ENCODE results near the gene ASB2.
A peak's percentile ranks its signal among the peaks of the same experiment; 100 is the strongest.

Gene ASB2

GRCh38 chr14:93937519-93937918, 38.9 kb downstream of the ASB2 start:
- Histone ChIP-seq H3K4me3 (ENCODE audit: low read depth, low read length) (no peak overlapping the region), H3K4me1 (no peaks in the 10 kb centered on the region), H3K9me3 (no peaks in the 10 kb centered on the region), H3K36me3 (no peaks in the 10 kb centered on the region), H3K27me3 (no peaks in the 10 kb centered on the region)
- DNase-seq = no peak
- TF ChIP-seq CTCF (IDR thresholded peaks at IDR 0.05; ENCODE audit: low read depth, low read length) = no peak

DNA sequence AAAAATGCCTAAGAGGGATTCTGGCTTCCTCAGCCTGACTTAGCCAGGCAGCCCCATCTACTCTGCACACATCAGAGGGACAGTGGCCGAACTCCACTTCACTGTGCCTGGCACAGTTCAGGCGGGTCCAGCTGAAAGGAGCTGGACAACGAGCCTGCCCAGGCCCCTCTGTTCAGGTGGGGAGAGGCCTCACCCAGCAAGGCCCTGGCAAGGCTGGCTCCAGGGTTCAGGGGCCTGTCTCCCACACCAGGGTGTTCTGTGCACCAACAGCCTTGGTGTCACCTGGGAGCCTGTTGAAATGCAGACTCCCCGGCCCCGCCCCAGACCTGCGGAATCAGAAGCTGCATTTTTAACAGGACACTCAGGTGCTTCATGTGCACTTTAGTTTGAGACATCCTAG, 39.4 kb downstream of the ASB2 start:
- Histone ChIP-seq H3K36me3 (no peaks in the 10 kb centered on the region), H3K4me3 (ENCODE audit: low read depth, low read length) (no peak overlapping the region), H3K27me3 (no peaks in the 10 kb centered on the region), H3K4me1 (no peaks in the 10 kb centered on the region), H3K9me3 (no peaks in the 10 kb centered on the region)
- DNase-seq = no peak
- TF ChIP-seq CTCF (IDR thresholded peaks at IDR 0.05; ENCODE audit: low read depth, low read length) = no peak

DNA sequence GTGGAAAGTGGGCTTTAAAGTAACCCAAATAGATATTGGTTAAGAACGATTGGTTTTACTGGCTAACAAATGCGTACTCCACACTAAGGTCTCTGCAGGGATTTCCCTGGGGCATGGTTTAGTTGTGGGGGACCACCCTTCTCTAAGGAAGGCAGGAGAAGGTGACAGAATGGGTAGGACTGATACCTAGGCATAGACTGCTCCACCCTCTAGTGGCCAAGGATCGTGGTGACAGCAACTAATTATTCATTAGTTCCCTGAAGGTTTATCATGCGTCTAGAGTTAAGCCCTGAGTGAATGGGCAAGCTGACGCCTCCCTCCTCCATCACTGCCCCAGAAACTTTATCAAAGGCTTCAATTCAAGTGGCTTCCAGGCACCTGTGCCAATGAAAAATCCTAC, 40.1 kb downstream of the ASB2 start:
- peak; percentile 43 for DNase-seq
- Histone ChIP-seq H3K36me3 (no peaks in the 10 kb centered on the region), H3K9me3 (no peaks in the 10 kb centered on the region), H3K4me3 (ENCODE audit: low read depth, low read length) (no peak overlapping the region), H3K4me1 (no peaks in the 10 kb centered on the region), H3K27me3 (no peaks in the 10 kb centered on the region)
- TF ChIP-seq CTCF (IDR thresholded peaks at IDR 0.05; ENCODE audit: low read depth, low read length) = peak; percentile 77

DNA sequence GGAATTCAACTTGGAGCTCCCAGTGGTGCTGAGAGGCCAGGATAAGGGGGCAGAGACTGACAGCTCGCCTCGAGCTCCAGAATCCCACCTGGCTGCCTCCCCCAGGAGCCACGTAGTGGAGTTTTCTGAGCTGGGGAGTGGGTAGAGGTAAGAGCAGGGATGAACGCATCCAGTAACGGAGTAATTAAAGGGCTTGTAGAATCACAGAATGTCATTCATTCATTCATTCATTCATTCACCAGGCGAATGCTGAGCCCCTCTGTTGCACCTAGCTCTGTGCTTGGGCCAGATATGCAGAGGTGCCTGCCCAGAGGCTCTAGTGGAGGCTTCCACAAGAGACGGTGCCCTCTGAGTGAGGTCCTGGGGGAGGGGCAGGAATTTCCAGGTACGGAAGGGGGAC, 41.2 kb downstream of the ASB2 start:
- no peak overlapping the region for H3K4me3 ChIP-seq (ENCODE audit: low read depth, low read length)
- no peak for TF ChIP-seq CTCF (IDR thresholded peaks at IDR 0.05; ENCODE audit: low read depth, low read length)
- H3K27me3 ChIP-seq = no peaks in the 10 kb centered on the region
- H3K36me3 ChIP-seq = no peaks in the 10 kb centered on the region
- H3K9me3 ChIP-seq = no peaks in the 10 kb centered on the region
- H3K4me1 ChIP-seq = no peaks in the 10 kb centered on the region
- DNase-seq = no peak

- no peak for DNase-seq
- H3K4me1 ChIP-seq = no peaks in the 10 kb centered on the region
- no peaks in the 10 kb centered on the region for H3K36me3 ChIP-seq
- TF ChIP-seq CTCF (IDR thresholded peaks at IDR 0.05; ENCODE audit: low read depth, low read length) = no peak
- no peaks in the 10 kb centered on the region for H3K9me3 ChIP-seq
- no peaks in the 10 kb centered on the region for H3K27me3 ChIP-seq
- no peak overlapping the region for H3K4me3 ChIP-seq (ENCODE audit: low read depth, low read length)
Observed at GRCh38 chr14:93932642-93933041, 43.7 kb downstream of the ASB2 start.

- TF ChIP-seq CTCF (IDR thresholded peaks at IDR 0.05; ENCODE audit: low read depth, low read length) = no peak
Observed at GRCh38 chr14:93930989-93931307, 45.4 kb downstream of the ASB2 start.

More at GRCh38 chr14:93930989-93931307, 45.4 kb downstream of the ASB2 start:
- no peak for DNase-seq
- H3K36me3 ChIP-seq = no peaks in the 10 kb centered on the region
- no peak overlapping the region for H3K4me3 ChIP-seq (ENCODE audit: low read depth, low read length)
- no peaks in the 10 kb centered on the region for H3K27me3 ChIP-seq
- no peaks in the 10 kb centered on the region for H3K9me3 ChIP-seq
- H3K4me1 ChIP-seq = no peaks in the 10 kb centered on the region
